Uterus (tissue), 4 donors: ENCODE data around the gene LRBA. TPM values are rescaled to one million over a fixed set of nuclear protein-coding genes. Genes with fewer than 3 reads are reported as not detected.

ENCODE experiments used
- DNase-seq, 2 donors: peaks; one replicate each; pipeline ENCODE4 v3.0.0-alpha.2; 2019 to 2020
- H3K27ac ChIP-seq, 2 donors: fragments of 200-600 bp; sonication (generic); 1 replicate in 1 of 2; 2 replicates in 1 of 2; pipeline ENCODE4 v1.5.1; 2016 to 2018
- H3K27me3 ChIP-seq, 2 donors: fragments of 200-600 bp; sonication (generic); one replicate each; pipeline ENCODE4 v1.5.1; 2018 to 2019; ENCODE audit warnings: control low read depth in 1 of 2
- H3K36me3 ChIP-seq, 2 donors: fragments of 200-600 bp; sonication (generic); one replicate each; pipeline ENCODE4 v1.5.1; 2019; ENCODE audit warnings: control low read depth in 1 of 2
- H3K4me1 ChIP-seq, 2 donors: fragments of 200-600 bp; sonication (generic); one replicate each; pipeline ENCODE4 v1.5.1; 2018 to 2019; ENCODE audit warnings: control low read depth in 1 of 2
- H3K4me3 ChIP-seq, 2 donors: fragments of 200-600 bp; sonication (generic); 1 replicate in 1 of 2; 2 replicates in 1 of 2; pipeline ENCODE4 v1.5.1; 2018 to 2019; ENCODE audit warnings: mild to moderate bottlenecking in 1 of 2
- H3K9me3 ChIP-seq, 2 donors: fragments of 200-600 bp; sonication (generic); one replicate each; pipeline ENCODE4 v1.5.1; 2019; ENCODE audit warnings: control low read depth in 1 of 2
- POLR2A ChIP-seq, 2 donors: fragments of 450-650 bp; IDR thresholded peaks; one replicate each; pipeline ENCODE4 v1.6.1; 2016; ENCODE audit warnings: antibody characterized with exemption in 2 of 2, mild to moderate bottlenecking in 1 of 2, moderate library complexity in 1 of 2
- intact Hi-C: fragments of 100-400 bp; cut with DNase I; formaldehyde crosslinking; loops from one replicate; pipeline ENCODE4 v1.15.1; 2023; ENCODE audit warnings: low total_unique reads
- total RNA-seq, 4 donors: library from RNA; depleted of rRNA in 3 of 4; stranded (reverse); fragments of >200 nt in 3 of 4; gene quantifications; one replicate each; pipeline versions ENCODE4 v1.1.0 to v1.2.4, GENCODE V29; 2014 to 2023
- TF ChIP-seq, protein P1 (sequence below), 4 experiments: fragments of 200-600 bp in 2 of 4; fragments of 450-650 bp in 2 of 4; sonication (generic) in 2 of 4; IDR thresholded peaks; one replicate each; pipeline ENCODE4 v1.5.1; 2016 to 2019; ENCODE audit warnings: antibody characterized with exemption in 4 of 4, mild to moderate bottlenecking in 2 of 4, moderate library complexity in 1 of 4
- donor health status: DM: yes; HTN: yes; CAD: no.

LRBA gene
- total RNA-seq, 4 donors from 2014 or later, result 32.0 to 126 (median 41.7) TPM

DNA sequence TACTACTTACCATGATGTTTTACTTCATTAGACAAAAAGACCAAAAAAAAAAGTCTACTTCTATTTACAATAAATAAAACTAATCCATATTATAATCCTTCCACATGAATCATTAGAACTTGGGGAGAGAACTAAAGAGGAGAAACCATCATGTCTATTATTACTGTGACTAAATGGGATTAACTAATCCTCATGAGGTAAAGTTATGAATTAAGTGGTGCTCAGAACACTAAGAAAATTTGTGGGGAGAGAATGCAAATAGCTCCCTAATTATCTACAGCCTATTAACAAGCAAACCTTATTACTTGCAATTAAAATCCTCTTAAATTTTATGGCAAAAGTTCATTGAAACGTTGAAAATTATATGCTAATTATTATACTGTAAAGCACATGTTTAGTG is 364.3 kb downstream of the LRBA start:
- intact Hi-C loops, result no loop called here
- Histone ChIP-seq H3K9me3 (no peaks in the 10 kb centered on the region), H3K27me3 (no peaks in the 10 kb centered on the region), H3K4me3 (no peak overlapping the region), H3K27ac (no peak overlapping the region), H3K4me1 (no peaks in the 10 kb centered on the region), H3K36me3 (no peaks in the 10 kb centered on the region)
- no peak for DNase-seq
- no peak for TF ChIP-seq POLR2A (IDR thresholded peaks at IDR 0.05)
- TF ChIP-seq, protein P1, sequence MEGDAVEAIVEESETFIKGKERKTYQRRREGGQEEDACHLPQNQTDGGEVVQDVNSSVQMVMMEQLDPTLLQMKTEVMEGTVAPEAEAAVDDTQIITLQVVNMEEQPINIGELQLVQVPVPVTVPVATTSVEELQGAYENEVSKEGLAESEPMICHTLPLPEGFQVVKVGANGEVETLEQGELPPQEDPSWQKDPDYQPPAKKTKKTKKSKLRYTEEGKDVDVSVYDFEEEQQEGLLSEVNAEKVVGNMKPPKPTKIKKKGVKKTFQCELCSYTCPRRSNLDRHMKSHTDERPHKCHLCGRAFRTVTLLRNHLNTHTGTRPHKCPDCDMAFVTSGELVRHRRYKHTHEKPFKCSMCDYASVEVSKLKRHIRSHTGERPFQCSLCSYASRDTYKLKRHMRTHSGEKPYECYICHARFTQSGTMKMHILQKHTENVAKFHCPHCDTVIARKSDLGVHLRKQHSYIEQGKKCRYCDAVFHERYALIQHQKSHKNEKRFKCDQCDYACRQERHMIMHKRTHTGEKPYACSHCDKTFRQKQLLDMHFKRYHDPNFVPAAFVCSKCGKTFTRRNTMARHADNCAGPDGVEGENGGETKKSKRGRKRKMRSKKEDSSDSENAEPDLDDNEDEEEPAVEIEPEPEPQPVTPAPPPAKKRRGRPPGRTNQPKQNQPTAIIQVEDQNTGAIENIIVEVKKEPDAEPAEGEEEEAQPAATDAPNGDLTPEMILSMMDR (IDR thresholded peaks at IDR 0.05), result no peak

DNA sequence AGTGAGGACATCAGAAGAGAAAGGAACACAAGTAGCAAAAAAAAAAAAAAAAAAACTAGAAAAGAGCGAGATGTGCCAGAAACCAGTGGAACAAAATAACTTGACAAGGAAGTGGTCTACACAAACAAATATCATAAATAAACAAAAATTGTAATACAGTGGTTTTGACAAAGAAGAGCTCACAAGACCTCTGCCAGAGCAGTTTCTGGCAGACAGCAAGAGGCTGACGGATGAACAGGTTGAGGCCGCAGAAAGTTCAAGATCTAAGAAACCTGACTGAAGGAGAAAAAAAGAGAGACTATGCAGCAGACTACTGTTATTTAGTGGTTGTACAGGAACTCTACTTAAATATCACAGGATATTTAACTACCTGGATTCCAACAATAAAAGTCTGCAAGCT is 367.0 kb downstream of the LRBA start:
- no peaks in the 10 kb centered on the region for H3K36me3 ChIP-seq
- no peak for DNase-seq
- H3K4me3 ChIP-seq, result no peak overlapping the region
- no peaks in the 10 kb centered on the region for H3K9me3 ChIP-seq
- H3K27me3 ChIP-seq, result no peaks in the 10 kb centered on the region
- TF ChIP-seq, protein P1 (IDR thresholded peaks at IDR 0.05), result no peak
- TF ChIP-seq POLR2A (IDR thresholded peaks at IDR 0.05), result no peak
- no peak overlapping the region for H3K27ac ChIP-seq
- no peaks in the 10 kb centered on the region for H3K4me1 ChIP-seq
- intact Hi-C loops, result no loop called here

DNA sequence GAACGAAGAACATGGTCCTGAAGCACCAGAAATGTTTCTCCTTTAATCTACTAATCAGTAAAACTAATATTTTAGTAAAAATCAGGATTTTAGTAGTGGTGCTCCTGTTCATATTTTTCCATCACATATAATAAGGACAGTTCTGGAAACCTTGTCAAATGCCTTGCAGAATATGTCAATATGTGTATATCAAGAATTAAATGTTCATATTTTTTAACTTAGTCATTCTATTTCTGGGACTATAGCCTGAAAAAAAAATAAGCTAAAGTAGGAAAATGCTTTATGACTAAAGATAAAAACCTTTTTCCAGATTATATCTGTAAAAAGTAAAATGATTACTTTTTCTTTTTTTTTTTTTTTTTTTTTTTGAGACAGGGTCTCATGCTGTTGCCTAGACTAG is 368.1 kb downstream of the LRBA start:
- H3K9me3 ChIP-seq, result no peaks in the 10 kb centered on the region
- H3K27ac ChIP-seq, result no peak overlapping the region
- no peak overlapping the region for H3K4me3 ChIP-seq
- no peaks in the 10 kb centered on the region for H3K36me3 ChIP-seq
- DNase-seq, result no peak
- TF ChIP-seq, protein P1 (IDR thresholded peaks at IDR 0.05), result no peak
- no peak for TF ChIP-seq POLR2A (IDR thresholded peaks at IDR 0.05)
- intact Hi-C loops, result no loop called here
- H3K27me3 ChIP-seq, result no peaks in the 10 kb centered on the region
- H3K4me1 ChIP-seq, result no peaks in the 10 kb centered on the region

DNA sequence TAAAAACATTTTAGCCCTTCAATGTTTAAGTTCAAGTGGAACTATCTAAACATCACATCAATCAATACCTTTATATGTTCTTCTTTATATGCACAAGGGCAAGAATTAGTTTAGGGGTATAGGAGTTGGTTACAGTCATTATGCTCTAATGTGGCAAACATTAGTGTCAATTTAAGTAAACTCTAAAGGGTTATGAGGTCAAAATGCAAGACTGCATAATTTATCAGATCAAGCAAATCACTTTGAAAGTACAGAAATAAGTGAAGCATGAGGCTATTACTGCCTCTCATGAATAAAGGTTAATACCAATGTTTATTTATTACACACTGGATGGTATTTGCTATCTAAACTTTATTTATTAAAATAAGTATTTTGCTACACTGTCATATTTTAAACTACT is 373.5 kb downstream of the LRBA start:
- intact Hi-C loops, result no loop called here
- no peaks in the 10 kb centered on the region for H3K4me1 ChIP-seq

DNA sequence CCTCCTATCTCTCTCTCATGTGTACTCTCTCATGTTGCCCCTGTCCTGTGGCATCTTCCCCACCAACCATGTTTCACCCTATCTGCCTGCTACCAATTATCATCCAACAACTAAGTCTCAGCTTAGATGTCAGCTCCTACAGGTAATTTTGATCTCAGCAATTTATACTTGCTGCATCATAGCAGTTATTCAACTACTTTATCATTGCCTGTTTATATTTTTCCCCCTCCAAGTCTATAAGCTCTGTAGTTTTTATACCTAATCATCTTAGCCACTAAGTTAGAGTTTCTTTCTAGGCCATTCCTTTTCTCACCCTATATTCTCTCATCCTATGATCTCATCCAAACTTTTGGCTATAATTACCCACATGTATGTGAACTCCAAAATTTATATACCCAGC is 382.4 kb downstream of the LRBA start:
- intact Hi-C loops, result no loop called here

More for the DNA sequence above, 373.5 kb downstream of the LRBA start:
- Histone ChIP-seq H3K36me3 (no peaks in the 10 kb centered on the region), H3K27me3 (no peaks in the 10 kb centered on the region), H3K9me3 (no peaks in the 10 kb centered on the region), H3K27ac (no peak overlapping the region), H3K4me3 (no peak overlapping the region)
- no peak for TF ChIP-seq POLR2A (IDR thresholded peaks at IDR 0.05)
- TF ChIP-seq, protein P1 (IDR thresholded peaks at IDR 0.05), result no peak
- DNase-seq, result no peak

More for the DNA sequence above, 382.4 kb downstream of the LRBA start:
- TF ChIP-seq, protein P1 (IDR thresholded peaks at IDR 0.05), result no peak
- no peak for TF ChIP-seq POLR2A (IDR thresholded peaks at IDR 0.05)
- Histone ChIP-seq H3K4me3 (no peak overlapping the region), H3K9me3 (no peaks in the 10 kb centered on the region), H3K36me3 (no peaks in the 10 kb centered on the region), H3K27ac (no peak overlapping the region), H3K4me1 (no peaks in the 10 kb centered on the region), H3K27me3 (no peaks in the 10 kb centered on the region)
- no peak for DNase-seq
